Inferior parietal cortex (tissue), 1 donor: ENCODE data around the gene FERMT3.

Experiments
- DNase-seq: peaks from one replicate; pipeline ENCODE4 v3.0.0-alpha.2; 2016; ENCODE audit errors: extremely low spot score

The FERMT3 gene

GRCh38 chr11:64186492-64187165 lies 19.9 kb upstream of the FERMT3 start:
- no peak for DNase-seq

DNA sequence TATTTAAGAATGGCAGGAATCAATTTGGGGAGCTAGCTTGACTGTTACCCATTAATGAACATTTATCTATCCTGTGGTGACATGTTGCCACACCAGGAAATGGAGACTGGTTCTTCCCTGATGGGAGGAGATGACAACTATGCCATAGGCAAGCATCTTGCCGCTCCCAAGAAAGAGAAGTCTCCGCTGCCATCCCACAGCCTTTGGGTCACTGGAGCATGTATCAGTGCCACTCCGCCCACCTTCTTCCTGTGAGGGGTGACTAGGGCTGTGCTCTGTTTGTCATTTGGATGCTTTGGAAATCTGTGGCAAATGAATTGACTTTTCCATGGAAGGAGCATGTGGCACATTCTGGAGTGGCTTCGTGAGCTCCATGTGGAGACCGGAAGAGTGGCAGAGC lies 14.1 kb upstream of the FERMT3 start:
- DNase-seq = no peak

- DNase-seq = peak; percentile 42
These were observed 9.9 kb upstream of the FERMT3 start for GRCh38 chr11:64196626-64197025.

DNA sequence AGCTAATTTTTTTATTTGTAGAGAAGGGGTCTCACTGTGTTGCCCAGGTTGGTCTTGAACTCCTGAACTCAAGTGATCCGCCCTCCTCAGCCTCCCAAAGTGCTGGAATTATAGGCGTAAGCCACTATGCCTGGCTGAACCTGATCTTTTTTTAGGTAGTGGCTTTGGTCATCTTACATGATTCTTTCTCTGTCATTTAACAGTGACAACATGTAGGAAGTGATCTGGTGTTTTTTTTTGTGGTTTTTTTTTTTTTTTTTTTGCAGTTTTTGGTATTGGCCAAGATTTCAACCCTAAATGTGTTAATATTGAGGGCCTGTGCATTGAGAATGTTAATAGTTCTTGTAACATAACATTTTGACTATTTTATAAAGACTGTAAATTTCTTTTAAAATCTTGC lies 8.0 kb upstream of the FERMT3 start:
- DNase-seq = no peak

- no peak for DNase-seq
These were observed 5.0 kb upstream of the FERMT3 start for GRCh38 chr11:64201543-64201942.

DNA sequence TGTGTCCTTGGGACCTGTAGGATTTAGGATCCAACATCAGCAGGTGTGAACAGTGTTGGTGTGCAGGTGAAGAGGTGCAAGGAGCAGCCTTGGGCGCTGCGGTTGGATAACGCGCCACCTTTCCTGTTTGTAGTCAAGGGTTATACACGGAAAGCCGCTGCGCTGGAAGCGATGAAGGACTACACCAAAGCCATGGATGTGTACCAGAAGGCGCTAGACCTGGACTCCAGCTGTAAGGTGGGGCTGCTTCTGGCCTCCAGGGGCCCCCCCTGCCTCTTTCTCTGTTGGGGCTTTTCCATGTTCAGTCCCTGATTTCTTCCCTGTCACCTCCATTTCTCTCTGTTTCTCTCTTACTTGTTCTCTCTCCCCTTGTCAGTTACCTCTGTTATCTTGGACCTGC lies 3.5 kb upstream of the FERMT3 start:
- no peak for DNase-seq

DNA sequence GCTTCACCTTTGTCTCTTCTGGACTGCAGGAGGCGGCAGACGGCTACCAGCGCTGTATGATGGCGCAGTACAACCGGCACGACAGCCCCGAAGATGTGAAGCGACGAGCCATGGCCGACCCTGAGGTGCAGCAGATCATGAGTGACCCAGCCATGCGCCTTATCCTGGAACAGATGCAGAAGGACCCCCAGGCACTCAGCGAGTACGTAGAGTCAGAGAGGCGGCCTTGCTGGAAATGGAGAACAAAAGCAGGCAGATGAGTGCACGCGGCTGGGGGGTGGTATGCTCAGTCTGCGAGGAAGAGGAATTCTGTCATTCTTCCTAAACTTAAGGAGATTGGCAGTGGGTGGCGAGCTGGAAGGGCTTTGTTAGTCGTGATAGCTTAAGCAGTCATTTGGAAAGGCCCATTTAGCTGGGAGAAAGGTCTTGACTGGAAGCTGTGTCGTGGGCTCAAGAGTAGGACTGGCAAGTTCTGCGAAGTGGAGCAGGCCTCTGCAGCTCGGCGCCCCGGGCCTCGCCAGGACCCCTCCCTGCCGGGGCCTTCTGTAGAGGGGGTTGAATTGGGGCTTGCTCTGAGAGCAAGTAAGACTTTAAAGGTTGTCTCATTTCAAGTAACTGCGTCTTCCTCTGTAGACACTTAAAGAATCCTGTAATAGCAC lies 3.0 kb upstream of the FERMT3 start:
- DNase-seq = no peak

DNA sequence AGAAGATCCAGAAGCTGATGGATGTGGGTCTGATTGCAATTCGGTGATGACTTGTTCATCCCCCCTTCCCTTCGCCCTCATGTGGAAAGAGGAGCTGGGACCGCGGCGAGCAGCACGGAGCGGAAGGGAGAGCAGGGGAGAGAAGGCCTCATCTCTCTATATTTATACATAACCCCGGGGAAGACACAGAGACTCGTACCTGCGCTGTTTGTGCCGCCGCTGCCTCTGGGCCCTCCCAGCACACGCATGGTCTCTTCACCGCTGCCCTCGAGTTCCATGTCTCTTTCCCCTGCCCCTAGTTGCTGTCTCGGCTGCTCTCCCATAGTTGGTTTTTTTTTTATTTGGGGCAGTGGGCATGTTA lies 2.5 kb upstream of the FERMT3 start:
- no peak for DNase-seq

- DNase-seq = peak; percentile 93
These were observed 2.0 kb upstream of the FERMT3 start for GRCh38 chr11:64204464-64204989.

DNA sequence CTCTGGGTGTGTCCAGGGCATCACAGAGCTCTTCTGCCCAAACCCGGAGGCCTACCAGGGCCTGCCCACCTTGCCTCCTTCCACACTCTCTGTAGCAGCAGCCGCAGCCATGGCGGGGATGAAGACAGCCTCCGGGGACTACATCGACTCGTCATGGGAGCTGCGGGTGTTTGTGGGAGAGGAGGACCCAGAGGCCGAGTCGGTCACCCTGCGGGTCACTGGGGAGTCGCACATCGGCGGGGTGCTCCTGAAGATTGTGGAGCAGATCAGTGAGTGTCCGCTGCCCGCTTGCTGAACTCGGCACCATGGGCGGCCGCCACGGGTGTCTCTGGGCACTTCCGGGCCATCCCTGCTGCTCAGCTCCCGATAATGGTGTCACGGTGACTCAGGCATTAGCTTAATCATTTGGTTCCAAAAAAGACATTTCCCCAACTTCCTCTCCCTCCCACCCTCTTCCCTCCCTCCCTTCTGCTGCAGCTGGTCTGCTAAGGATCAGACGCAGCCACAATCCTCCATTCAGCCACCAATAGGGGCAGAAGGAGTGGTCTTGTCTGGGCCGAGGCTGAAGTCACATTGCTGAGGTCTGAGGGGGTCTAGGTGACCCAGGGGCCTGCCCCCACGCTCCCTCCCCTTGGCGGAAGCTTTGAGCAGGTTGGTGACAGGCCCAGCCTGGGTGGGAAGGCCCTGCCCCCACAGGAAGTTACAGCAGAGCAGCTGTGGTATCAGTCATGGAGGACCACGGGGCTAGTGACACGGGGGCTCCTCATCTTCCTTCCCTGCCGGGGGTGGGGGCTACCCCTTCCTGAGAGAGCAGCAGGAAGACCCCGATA lies 950 bp downstream of the FERMT3 start:
- no peak for DNase-seq

DNA sequence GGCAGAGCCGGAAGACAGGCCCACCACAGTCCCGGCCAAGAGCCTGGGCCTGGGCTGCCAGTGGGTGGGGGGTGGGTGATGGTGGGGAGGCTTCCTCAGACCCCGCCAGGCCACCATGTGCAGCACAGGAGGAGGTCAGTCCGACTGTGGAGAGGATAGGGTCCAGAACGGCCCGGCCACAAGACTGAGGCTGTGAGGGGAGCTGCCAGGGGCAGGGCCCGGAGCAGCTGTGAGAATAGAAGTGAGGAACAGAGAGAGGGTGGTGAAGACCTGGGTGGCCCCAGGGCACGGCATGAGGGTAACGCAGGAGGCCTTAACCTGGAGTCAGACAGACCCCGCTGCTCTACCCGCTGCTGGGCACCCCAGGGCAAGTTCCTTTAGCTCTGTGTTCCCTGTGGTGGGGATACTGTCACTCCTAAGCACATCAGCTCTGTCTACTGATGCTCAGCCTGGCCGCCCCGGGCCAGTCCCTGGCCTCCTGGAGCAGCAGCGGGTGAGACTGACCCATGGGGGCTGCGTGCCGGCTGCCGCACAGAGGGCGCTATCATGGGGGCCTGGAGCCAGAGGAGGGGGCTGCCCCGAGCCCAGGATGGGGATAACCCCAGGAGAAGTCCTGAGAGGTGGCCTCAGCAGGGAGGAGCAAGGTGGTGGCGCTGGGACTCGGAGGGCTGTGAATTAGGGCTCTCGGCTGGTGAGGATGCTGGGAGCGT lies 1.7 kb downstream of the FERMT3 start:
- DNase-seq = no peak

DNA sequence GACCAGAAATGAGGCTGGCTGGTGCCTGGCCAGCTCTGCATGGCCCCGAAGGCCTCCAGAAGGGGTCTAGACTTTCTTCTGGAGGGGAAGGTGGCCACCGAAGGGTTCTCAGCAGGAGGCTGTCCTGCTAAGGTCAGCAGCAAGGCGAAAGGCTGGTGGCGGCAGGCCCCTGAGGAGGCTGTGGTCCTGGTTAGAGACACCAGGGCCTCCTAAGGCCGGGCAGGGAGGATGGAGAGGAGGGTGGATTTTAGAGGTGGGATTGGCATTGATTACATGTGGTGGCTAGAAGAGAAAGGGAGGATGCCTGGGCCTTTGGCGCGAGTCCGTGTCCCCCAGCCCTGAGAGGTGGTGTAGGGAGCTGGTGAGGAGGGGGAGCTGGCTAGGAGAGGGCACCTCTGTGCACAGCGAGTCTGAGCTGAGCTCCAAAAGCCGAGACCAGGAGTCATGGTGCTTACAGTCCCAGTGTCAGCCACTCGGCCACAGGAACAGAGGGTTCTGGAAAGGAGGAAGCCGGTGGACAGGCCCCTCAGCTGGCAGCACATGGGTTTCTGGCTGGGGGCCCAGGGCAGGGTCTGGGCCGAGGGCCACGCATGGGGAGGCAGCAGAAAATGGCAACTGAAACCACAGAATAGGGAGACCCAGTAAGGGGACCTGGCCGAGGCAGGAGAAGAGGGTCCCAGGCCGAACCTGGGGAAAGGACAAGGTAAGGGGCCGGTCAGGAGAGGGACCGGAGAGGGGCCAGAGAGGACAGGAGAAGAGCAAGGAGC lies 2.5 kb downstream of the FERMT3 start:
- DNase-seq = no peak

GRCh38 chr11:64209563-64209843 lies 3.0 kb downstream of the FERMT3 start:
- DNase-seq = no peak

- DNase-seq = no peak
These were observed 3.9 kb downstream of the FERMT3 start for GRCh38 chr11:64210301-64211020.

DNA sequence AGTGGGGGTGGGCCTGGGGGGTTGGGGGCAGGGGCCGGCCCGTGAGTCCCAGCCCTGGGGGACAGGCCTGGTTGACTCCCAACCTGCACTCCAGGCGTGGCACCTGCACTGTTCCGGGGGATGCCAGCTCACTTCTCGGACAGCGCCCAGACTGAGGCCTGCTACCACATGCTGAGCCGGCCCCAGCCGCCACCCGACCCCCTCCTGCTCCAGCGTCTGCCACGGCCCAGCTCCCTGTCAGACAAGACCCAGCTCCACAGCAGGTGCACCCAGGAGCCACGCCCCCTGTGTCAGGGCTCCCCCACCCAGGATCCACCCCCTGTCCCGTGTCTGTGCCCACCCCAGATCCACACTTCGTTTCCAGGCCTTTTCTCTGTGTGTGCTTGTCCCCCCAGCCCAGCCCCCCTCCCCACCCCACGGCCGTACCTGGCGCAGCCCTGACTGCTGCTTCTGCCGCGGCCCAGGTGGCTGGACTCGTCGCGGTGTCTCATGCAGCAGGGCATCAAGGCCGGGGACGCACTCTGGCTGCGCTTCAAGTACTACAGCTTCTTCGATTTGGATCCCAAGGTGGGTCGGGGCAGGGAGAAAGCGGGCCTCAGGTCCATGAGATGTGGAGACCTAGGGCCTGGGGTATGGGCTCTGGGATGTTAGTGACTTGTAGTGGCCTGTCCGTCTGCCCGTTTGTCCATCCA lies 4.8 kb downstream of the FERMT3 start:
- DNase-seq = no peak

- no peak for DNase-seq
These were observed 10.4 kb downstream of the FERMT3 start for GRCh38 chr11:64216879-64217278.

DNA sequence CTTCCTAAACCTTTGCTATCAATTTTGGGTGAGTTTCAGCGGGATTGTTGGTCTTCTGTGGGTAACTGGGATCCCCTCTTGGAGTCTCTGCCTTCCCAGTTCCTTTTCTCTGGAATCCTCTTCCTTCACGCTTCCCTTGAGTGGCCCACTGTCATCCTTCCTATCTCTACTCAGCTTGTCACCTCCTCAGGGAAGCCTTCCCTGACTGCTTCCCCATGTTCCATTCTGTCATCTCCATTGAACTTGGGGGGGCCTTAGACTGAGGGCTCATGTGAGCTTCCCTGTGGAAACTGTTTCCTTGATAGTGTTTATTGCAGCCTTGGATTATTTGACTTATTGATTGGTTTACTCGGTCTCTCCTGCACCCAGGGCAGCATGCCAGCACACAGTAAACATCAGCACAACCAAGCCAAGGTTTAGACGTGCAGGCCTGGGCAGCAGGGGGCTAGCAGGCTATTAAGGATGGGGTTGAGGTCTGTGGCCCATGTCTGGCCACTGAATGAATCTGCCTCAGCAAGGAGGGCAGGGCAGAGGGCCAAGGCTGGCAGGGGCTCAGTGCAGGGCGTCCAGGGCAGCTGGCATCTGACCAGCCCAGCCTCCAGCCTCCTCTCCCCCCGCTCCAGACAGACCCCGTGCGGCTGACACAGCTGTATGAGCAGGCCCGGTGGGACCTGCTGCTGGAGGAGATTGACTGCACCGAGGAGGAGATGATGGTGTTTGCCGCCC lies 12.3 kb downstream of the FERMT3 start:
- no peak for DNase-seq

GRCh38 chr11:64219354-64219684 lies 12.8 kb downstream of the FERMT3 start:
- DNase-seq = no peak

DNA sequence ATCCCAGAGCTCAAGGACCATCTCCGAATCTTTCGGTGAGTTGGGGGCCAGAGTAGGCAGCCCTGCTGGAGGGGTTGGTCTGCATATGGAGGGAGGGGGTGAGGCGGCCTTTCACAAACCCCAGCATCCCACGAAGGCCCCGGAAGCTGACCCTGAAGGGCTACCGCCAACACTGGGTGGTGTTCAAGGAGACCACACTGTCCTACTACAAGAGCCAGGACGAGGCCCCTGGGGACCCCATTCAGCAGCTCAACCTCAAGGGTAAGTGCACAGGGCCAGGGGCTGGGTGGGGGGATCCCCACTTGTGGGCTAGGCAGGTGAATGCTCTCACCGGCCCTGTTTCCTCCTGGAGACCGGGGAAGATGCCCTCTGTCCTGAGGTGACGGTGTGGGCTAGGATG lies 13.2 kb downstream of the FERMT3 start:
- DNase-seq = no peak

DNA sequence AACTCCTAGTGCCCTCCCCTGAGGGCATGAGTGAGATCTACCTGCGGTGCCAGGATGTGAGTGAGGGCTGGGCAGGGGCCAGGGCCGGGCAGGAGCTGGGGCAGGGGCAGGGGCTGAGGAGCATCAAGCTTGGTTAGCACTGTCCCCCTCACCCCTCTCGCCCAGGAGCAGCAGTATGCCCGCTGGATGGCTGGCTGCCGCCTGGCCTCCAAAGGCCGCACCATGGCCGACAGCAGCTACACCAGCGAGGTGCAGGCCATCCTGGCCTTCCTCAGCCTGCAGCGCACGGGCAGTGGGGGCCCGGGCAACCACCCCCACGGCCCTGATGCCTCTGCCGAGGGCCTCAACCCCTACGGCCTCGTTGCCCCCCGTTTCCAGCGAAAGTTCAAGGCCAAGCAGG lies 13.8 kb downstream of the FERMT3 start:
- no peak for DNase-seq
